ENCODE measurements around the gene TUBGCP6. TPM values are rescaled to one million over a fixed set of nuclear protein-coding genes. Genes with fewer than 3 reads are reported as not detected.

Gene TUBGCP6
- total RNA-seq, 2 donors from 2014 or later: 52.3 to 80.1 TPM

GRCh38 chr22:50176850-50177536 is 67.8 kb downstream of the TUBGCP6 start:
- no peak overlapping the region for H3K4me3 ChIP-seq
- H3K9me3 ChIP-seq: no peaks in the 10 kb centered on the region
- ATAC-seq (ENCODE audit: insufficient number of reproducible peaks, low FRiP score, low read depth): no peak
- H3K36me3 ChIP-seq: no peaks in the 10 kb centered on the region
- H3K27ac ChIP-seq: no peak overlapping the region
- no peaks in the 10 kb centered on the region for H3K4me1 ChIP-seq (ENCODE audit: control insufficient read depth in 1 of 2, low read depth in 2 of 2)
- no peak for TF ChIP-seq CTCF (IDR thresholded peaks at IDR 0.05)
- H3K27me3 ChIP-seq (replicated peaks; ENCODE audit: insufficient read depth): no peaks in the 10 kb centered on the region
- DNase-seq (ENCODE audit: low spot score): no peak

GRCh38 chr22:50175921-50176849 is 68.6 kb downstream of the TUBGCP6 start:
- Histone ChIP-seq H3K4me3 (no peak overlapping the region), H3K4me1 (ENCODE audit: control insufficient read depth in 1 of 2, low read depth in 2 of 2) (peaks cover 0 to 3% of the 10 kb centered on the region in 2 donors), H3K27me3 (replicated peaks; ENCODE audit: insufficient read depth) (no peaks in the 10 kb centered on the region), H3K27ac (no peak overlapping the region), H3K36me3 (no peaks in the 10 kb centered on the region), H3K9me3 (no peaks in the 10 kb centered on the region)
- ATAC-seq (ENCODE audit: insufficient number of reproducible peaks, low FRiP score, low read depth): no peak
- DNase-seq (ENCODE audit: low spot score): no peak
- no peak for TF ChIP-seq CTCF (IDR thresholded peaks at IDR 0.05)

GRCh38 chr22:50175191-50175461 is 69.7 kb downstream of the TUBGCP6 start:
- TF ChIP-seq CTCF (IDR thresholded peaks at IDR 0.05): no peak
- peaks cover 0 to 8% of the 10 kb centered on the region in 2 donors for H3K4me1 ChIP-seq (ENCODE audit: control insufficient read depth in 1 of 2, low read depth in 2 of 2)
- no peak overlapping the region for H3K27ac ChIP-seq
- H3K36me3 ChIP-seq: no peaks in the 10 kb centered on the region
- no peak overlapping the region for H3K4me3 ChIP-seq
- no peaks in the 10 kb centered on the region for H3K27me3 ChIP-seq (replicated peaks; ENCODE audit: insufficient read depth)
- ATAC-seq (ENCODE audit: insufficient number of reproducible peaks, low FRiP score, low read depth) (no peak), DNase-seq (ENCODE audit: low spot score) (no peak)
- no peaks in the 10 kb centered on the region for H3K9me3 ChIP-seq

GRCh38 chr22:50174382-50175190 is 70.2 kb downstream of the TUBGCP6 start:
- Histone ChIP-seq H3K4me1 (ENCODE audit: control insufficient read depth in 1 of 2, low read depth in 2 of 2) (peaks cover 0 to 8% of the 10 kb centered on the region in 2 donors), H3K27me3 (replicated peaks; ENCODE audit: insufficient read depth) (no peaks in the 10 kb centered on the region), H3K36me3 (no peaks in the 10 kb centered on the region), H3K9me3 (no peaks in the 10 kb centered on the region), H3K4me3 (no peak overlapping the region), H3K27ac (no peak overlapping the region)
- DNase-seq (ENCODE audit: low spot score) (no peak), ATAC-seq (ENCODE audit: insufficient number of reproducible peaks, low FRiP score, low read depth) (no peak)
- TF ChIP-seq CTCF (IDR thresholded peaks at IDR 0.05): no peak

- Histone ChIP-seq H3K36me3 (no peaks in the 10 kb centered on the region), H3K27ac (no peak overlapping the region), H3K9me3 (no peaks in the 10 kb centered on the region), H3K4me1 (ENCODE audit: control insufficient read depth in 1 of 2, low read depth in 2 of 2) (peaks cover 3 to 13% of the 10 kb centered on the region in 2 donors), H3K4me3 (no peak overlapping the region), H3K27me3 (replicated peaks; ENCODE audit: insufficient read depth) (no peaks in the 10 kb centered on the region)
- ATAC-seq (ENCODE audit: insufficient number of reproducible peaks, low FRiP score, low read depth) (no peak), DNase-seq (ENCODE audit: low spot score) (no peak)
- no peak for TF ChIP-seq CTCF (IDR thresholded peaks at IDR 0.05)
Measured at GRCh38 chr22:50173983-50174355, 70.9 kb downstream of the TUBGCP6 start.

All from thoracic aorta (tissue), 2 donors.